ENCODE results near the gene IGF1R. TPM values are rescaled to one million over a fixed set of nuclear protein-coding genes. Genes with fewer than 3 reads are reported as not detected.

The IGF1R gene
- total and polyA plus RNA-seq, 7 donors: 1.2 to 130 (median 39.6) TPM

DNA sequence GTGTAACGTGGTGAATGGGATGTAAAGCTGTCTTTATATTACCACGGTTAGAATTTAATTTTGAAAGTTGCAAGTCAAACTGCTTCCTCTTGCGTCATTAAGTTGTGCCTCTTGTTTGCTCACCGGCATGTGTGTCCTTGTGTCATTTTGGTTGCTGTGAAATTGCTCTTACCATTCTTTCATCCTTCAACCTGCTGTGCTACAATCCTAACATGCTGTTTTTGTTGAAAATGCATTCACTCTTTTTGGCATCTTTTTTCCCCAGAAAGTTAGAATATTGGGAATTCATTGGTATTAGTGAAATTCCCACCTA, 194.6 kb downstream of the IGF1R start:
- no peak for DNase-seq
- WGBS, 2 donors: 27 to 69% methylated on average over 4 of the region's 4 CpGs
- Histone ChIP-seq H3K27ac (no peak overlapping the region), H3K4me3 (no peak overlapping the region), H3K9me3 (no peaks in the 10 kb centered on the region), H3K4me1 (peaks cover 0 to 55% (median 29%) of the 10 kb centered on the region in 4 donors), H3K36me3 (no peaks in the 10 kb centered on the region), H3K27me3 (no peaks in the 10 kb centered on the region)
- intact Hi-C loops (cut with DNase I): loop anchor here (5.0 kb wide), 1 partner anchor 46 kb away; no protein-coding TSS in a partner anchor
- TF ChIP-seq POLR2A (IDR thresholded peaks at IDR 0.05): no peak
- no peak for TF ChIP-seq EP300 (IDR thresholded peaks at IDR 0.05)

GRCh38 chr15:98843844-98844243, 195.5 kb downstream of the IGF1R start:
- no peak for DNase-seq
- Histone ChIP-seq H3K9me3 (no peaks in the 10 kb centered on the region), H3K36me3 (no peaks in the 10 kb centered on the region), H3K4me3 (no peak overlapping the region), H3K27ac (no peak overlapping the region), H3K27me3 (no peaks in the 10 kb centered on the region), H3K4me1 (peaks cover 0 to 52% (median 31%) of the 10 kb centered on the region in 4 donors)
- TF ChIP-seq POLR2A (IDR thresholded peaks at IDR 0.05) (no peak), EP300 (IDR thresholded peaks at IDR 0.05) (no peak), CTCF (IDR thresholded peaks at IDR 0.05) (no peak), POLR2AphosphoS5 (IDR thresholded peaks at IDR 0.05) (no peak)
- intact Hi-C loops (cut with DNase I): loop anchor here (5.0 kb wide), 1 partner anchor 47 kb away; no protein-coding TSS in a partner anchor
- WGBS, 2 donors: 41 to 74% methylated on average over 4 of the region's 4 CpGs

- H3K4me1 ChIP-seq: peaks cover 0 to 55% (median 33%) of the 10 kb centered on the region in 4 donors
- H3K27ac ChIP-seq: no peak overlapping the region
- intact Hi-C loops (cut with DNase I): loop anchor here (5.0 kb wide), 1 partner anchor 47 kb away; no protein-coding TSS in a partner anchor
- H3K9me3 ChIP-seq: no peaks in the 10 kb centered on the region
- DNase-seq: no peak
- no peaks in the 10 kb centered on the region for H3K36me3 ChIP-seq
- H3K4me3 ChIP-seq: no peak overlapping the region
- 27 to 63% methylated on average over 3 of the region's 3 CpGs for WGBS, 2 donors
- no peaks in the 10 kb centered on the region for H3K27me3 ChIP-seq
- no peak for TF ChIP-seq CTCF (IDR thresholded peaks at IDR 0.05)
- no peak for TF ChIP-seq POLR2A (IDR thresholded peaks at IDR 0.05)
- TF ChIP-seq EP300 (IDR thresholded peaks at IDR 0.05): no peak
- no peak for TF ChIP-seq POLR2AphosphoS5 (IDR thresholded peaks at IDR 0.05)
Observed at GRCh38 chr15:98844261-98844660, 195.9 kb downstream of the IGF1R start.

DNA sequence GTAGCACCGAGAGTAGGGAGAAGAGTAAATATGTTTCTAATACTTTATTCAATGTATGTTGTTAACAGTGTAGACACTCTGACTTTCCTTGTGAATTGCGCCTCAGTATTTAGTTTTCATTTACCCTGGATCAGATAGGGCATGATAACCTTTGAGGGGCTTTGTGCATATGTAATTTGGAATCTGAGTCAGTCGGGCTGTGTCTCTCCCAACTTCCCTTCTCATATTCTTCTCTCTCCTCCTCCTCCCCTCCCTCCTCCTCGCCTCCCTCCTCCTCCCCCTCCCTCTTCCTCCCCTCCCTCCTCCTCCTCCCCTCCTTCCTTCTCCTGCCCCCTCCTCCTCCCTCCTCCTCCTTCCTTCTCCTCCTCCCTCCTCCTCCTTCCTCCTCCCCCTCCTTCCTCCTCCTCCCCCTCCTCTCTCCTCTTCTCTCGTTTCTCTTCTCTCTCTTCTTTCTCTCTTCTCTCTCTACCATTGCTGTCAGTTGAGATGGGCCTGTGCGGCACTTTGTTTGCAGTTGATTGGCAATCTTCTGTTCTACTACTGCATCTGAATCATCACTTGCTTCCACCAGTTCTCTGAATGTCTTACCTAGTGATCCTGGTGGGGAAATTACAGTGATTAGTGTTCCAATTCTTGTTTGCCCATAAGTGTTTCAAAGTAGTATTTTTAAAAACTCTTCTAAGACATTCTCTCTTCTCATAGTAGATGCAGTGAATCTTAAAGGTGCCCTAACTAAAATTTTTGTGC, 197.0 kb downstream of the IGF1R start:
- no peaks in the 10 kb centered on the region for H3K27me3 ChIP-seq
- no peak overlapping the region for H3K27ac ChIP-seq
- H3K36me3 ChIP-seq: no peaks in the 10 kb centered on the region
- TF ChIP-seq EP300 (IDR thresholded peaks at IDR 0.05) (no peak), POLR2AphosphoS5 (IDR thresholded peaks at IDR 0.05) (no peak), POLR2A (IDR thresholded peaks at IDR 0.05) (no peak), CTCF (IDR thresholded peaks at IDR 0.05) (no peak)
- H3K4me1 ChIP-seq: peaks cover 0 to 65% (median 44%) of the 10 kb centered on the region in 4 donors
- 50 to 58% methylated on average over 6 of the region's 6 CpGs for WGBS, 2 donors
- intact Hi-C loops (cut with DNase I): loop anchor here (5.0 kb wide), 1 partner anchor 38 kb away; no protein-coding TSS in a partner anchor
- DNase-seq: no peak
- H3K4me3 ChIP-seq: no peak overlapping the region
- H3K9me3 ChIP-seq: no peaks in the 10 kb centered on the region

DNA sequence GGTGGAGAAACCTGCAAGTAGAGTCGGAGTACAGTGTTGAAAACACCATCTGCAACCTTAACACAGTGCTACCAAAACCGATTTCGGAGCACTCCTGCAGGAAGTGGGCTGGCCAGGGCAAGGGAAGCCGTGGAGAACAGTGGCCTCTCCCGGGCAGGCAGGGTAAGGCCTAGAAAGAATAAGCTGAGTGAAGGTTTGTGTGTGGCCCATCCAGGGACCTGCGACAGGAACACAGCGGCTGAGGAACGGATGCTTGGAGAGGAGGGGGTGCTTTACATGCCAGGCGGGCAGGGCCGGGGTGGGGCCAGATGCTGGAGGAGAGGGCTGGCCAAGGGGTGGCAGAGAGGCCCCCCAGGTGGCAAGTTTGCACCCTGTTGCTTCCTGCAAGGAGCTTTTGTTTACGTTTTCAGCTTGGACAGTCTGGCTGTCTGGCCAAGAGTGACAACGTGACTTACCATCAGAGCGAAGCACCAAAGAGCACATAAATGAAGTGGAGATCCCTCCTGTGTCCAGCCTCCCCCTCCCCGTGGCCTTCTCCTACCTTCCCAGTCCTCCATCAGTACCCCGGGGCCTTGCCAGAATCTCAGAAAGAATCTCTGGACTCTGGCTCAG, 202.7 kb downstream of the IGF1R start:
- intact Hi-C loops (cut with DNase I): no loop called here
- WGBS, 2 donors: 17 to 21% methylated on average over 15 of the region's 15 CpGs
- Histone ChIP-seq H3K36me3 (no peaks in the 10 kb centered on the region), H3K4me3 (peak overlapping the region in 1 of 4 donors; percentile 58), H3K9me3 (no peaks in the 10 kb centered on the region), H3K27me3 (no peaks in the 10 kb centered on the region), H3K27ac (peak overlapping the region; percentile 86 to 91 (median 89)), H3K4me1 (peaks cover 2 to 65% (median 61%) of the 10 kb centered on the region in 4 donors)
- TF ChIP-seq EP300 (IDR thresholded peaks at IDR 0.05) (no peak), POLR2AphosphoS5 (IDR thresholded peaks at IDR 0.05) (peak in 1 of 4 donors; percentile 7), CTCF (IDR thresholded peaks at IDR 0.05) (peak in 3 of 4 experiments; percentile 74 to 83 (median 81)), POLR2A (IDR thresholded peaks at IDR 0.05) (no peak)
- peak; percentile 90 for DNase-seq
